Panc1 (cell line): ENCODE results near the gene CNPPD1.

Experiments
- POLR2AphosphoS5 ChIP-seq: IDR thresholded peaks from 2 replicates; pipeline ENCODE4 v1.6.1; 2012; ENCODE audit warnings: mild to moderate bottlenecking, low read depth, low read length, moderate library complexity
- TF ChIP-seq, protein P1 (sequence below): fragments of 450-650 bp; IDR thresholded peaks from 2 replicates; pipeline ENCODE4 v1.5.1; 2017; ENCODE audit warnings: mild to moderate bottlenecking

DNA sequence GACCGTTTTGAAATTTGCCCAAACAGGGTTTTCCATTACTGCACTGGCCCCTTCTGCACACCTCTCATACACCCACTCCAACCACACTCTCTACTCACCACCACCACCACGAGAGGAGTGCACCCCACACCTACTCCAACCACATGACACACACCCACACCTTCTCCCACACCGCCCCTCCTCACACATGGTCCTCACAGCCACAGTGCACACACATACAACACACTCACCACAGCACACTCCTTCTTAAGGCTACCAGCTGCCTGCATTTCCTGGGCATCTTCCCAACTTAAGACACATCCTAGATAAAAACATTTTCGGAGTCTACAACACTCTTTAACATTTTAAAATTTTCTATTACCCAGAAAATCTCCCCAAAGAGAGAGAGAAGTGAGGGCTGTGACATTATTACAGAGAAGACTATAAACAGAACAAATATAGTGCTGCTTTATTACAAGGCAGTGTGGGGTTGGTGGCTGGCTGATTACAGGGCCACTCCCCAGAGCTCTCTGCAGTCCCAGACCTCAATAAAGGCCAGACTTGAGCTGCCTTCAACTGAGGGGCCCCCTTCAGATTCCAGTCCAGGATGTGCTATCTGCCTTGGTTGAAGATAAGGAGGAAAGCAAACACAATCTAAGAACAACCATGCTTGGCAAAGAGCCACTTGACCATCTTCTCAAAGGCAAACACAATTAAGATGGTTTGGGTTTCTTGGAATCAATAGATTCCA lies 52.2 kb downstream of the CNPPD1 start:
- no peak for TF ChIP-seq POLR2AphosphoS5
- TF ChIP-seq, protein P1, sequence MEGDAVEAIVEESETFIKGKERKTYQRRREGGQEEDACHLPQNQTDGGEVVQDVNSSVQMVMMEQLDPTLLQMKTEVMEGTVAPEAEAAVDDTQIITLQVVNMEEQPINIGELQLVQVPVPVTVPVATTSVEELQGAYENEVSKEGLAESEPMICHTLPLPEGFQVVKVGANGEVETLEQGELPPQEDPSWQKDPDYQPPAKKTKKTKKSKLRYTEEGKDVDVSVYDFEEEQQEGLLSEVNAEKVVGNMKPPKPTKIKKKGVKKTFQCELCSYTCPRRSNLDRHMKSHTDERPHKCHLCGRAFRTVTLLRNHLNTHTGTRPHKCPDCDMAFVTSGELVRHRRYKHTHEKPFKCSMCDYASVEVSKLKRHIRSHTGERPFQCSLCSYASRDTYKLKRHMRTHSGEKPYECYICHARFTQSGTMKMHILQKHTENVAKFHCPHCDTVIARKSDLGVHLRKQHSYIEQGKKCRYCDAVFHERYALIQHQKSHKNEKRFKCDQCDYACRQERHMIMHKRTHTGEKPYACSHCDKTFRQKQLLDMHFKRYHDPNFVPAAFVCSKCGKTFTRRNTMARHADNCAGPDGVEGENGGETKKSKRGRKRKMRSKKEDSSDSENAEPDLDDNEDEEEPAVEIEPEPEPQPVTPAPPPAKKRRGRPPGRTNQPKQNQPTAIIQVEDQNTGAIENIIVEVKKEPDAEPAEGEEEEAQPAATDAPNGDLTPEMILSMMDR = no peak
